Stomach (tissue), 9 donors: ENCODE measurements around the gene HNRNPLL. TPM values are rescaled to one million over a fixed set of nuclear protein-coding genes. Genes with fewer than 3 reads are reported as not detected.

Experiments used
- DNase-seq, 2 donors: peaks; one replicate each; pipeline versions ENCODE4 v3.0.0 to v3.0.0-alpha.2; 2013 to 2019
- H3K27ac ChIP-seq, 5 donors: fragments of 200-600 bp in 4 of 5; sonication (generic) in 4 of 5; one replicate each; pipeline ENCODE4 v1.5.1; 2013 to 2019; ENCODE audit warnings: mild to moderate bottlenecking in 1 of 5, moderate library complexity in 1 of 5
- H3K27me3 ChIP-seq, 3 donors: fragments of 200-600 bp; sonication (generic); one replicate each; pipeline ENCODE4 v1.5.1; 2017 to 2019; ENCODE audit warnings: mixed run types in 1 of 3
- H3K36me3 ChIP-seq, 4 donors: fragments of 200-600 bp; sonication (generic); 1 replicate in 3 of 4; 2 replicates in 1 of 4; pipeline ENCODE4 v1.5.1; 2016 to 2019
- H3K4me1 ChIP-seq, 4 donors: fragments of 200-600 bp; sonication (generic); one replicate each; pipeline ENCODE4 v1.5.1; 2016 to 2019
- H3K4me3 ChIP-seq, 4 donors: fragments of 200-600 bp; sonication (generic) in 3 of 4; one replicate each; pipeline ENCODE4 v1.5.1; 2016 to 2019; ENCODE audit warnings: mild to moderate bottlenecking in 1 of 4
- H3K9me3 ChIP-seq, 4 donors: fragments of 200-600 bp; sonication (generic); one replicate each; pipeline ENCODE4 v1.5.1; 2016 to 2019
- EP300 ChIP-seq: sonication (generic); formaldehyde crosslinking; IDR thresholded peaks from one replicate; pipeline ENCODE4 v1.6.1; 2017; ENCODE audit warnings: antibody characterized with exemption
- POLR2A ChIP-seq, 4 donors: fragments of 450-650 bp; IDR thresholded peaks; one replicate each; pipeline ENCODE4 v1.6.1; 2016; ENCODE audit warnings: antibody characterized with exemption in 4 of 4, control low read depth in 2 of 4, mild to moderate bottlenecking in 1 of 4, moderate library complexity in 1 of 4
- POLR2AphosphoS5 ChIP-seq, 3 donors: sonication (generic); formaldehyde crosslinking; IDR thresholded peaks; one replicate each; pipeline ENCODE4 v1.6.1; 2016; ENCODE audit warnings: antibody characterized with exemption in 3 of 3
- WGBS, 5 donors: extraction: QIAGEN DNeasy Blood & Tissue Kit in 3 of 5; methylation state at CpG; one replicate each; pipeline versions ENCODE4 v1.1.5 to v1.1.7; 2013 to 2018; 5-methylcytosine and 5-hydroxymethylcytosine counted together
- intact Hi-C: fragments of 100-400 bp; cut with DNase I; formaldehyde crosslinking; loops from one replicate; pipeline ENCODE4 v1.15.1; 2023; ENCODE audit warnings: low total_unique reads
- polyA plus RNA-seq, 3 donors: library from polyadenylated mRNA; stranded (reverse); fragments of 200-250 nt; gene quantifications; one replicate each; pipeline ENCODE4 v1.2.3, GENCODE V29; 2013
- total RNA-seq, 5 donors: library from RNA; depleted of rRNA; stranded (reverse); fragments of >200 nt; gene quantifications; one replicate each; pipeline versions ENCODE4 v1.1.0 to v1.2.3, GENCODE V29; 2014 to 2016
- TF ChIP-seq, protein P1 (sequence below), 7 experiments: fragments of 450-650 bp in 4 of 7; fragments of 200-600 bp in 3 of 7; sonication (generic) in 3 of 7; IDR thresholded peaks; one replicate each; pipeline ENCODE4 v1.5.1; 2016 to 2019; ENCODE audit warnings: antibody characterized with exemption in 7 of 7, control low read depth in 2 of 7, mild to moderate bottlenecking in 1 of 7
- donor health status: healthy with polysubstance abuse.
- donor health status: Bipolar disorder and iron deficiency.
- donor health status: healthy.

HNRNPLL gene
- total and polyA plus RNA-seq, 8 donors: 12.2 to 97.9 (median 25.7) TPM

- Histone ChIP-seq H3K27me3 (no peaks in the 10 kb centered on the region), H3K36me3 (no peaks in the 10 kb centered on the region), H3K4me1 (no peaks in the 10 kb centered on the region), H3K9me3 (no peaks in the 10 kb centered on the region), H3K4me3 (peak overlapping the region in 1 of 4 donors; percentile 30), H3K27ac (peak overlapping the region; percentile 40 to 87 (median 73))
- intact Hi-C loops: no loop called here
- peak; percentile 36 to 76 for DNase-seq
- TF ChIP-seq POLR2AphosphoS5 (IDR thresholded peaks at IDR 0.05): peak in 2 of 3 donors; percentile 2 to 38
- TF ChIP-seq POLR2A (IDR thresholded peaks at IDR 0.05): no peak
- TF ChIP-seq, protein P1, sequence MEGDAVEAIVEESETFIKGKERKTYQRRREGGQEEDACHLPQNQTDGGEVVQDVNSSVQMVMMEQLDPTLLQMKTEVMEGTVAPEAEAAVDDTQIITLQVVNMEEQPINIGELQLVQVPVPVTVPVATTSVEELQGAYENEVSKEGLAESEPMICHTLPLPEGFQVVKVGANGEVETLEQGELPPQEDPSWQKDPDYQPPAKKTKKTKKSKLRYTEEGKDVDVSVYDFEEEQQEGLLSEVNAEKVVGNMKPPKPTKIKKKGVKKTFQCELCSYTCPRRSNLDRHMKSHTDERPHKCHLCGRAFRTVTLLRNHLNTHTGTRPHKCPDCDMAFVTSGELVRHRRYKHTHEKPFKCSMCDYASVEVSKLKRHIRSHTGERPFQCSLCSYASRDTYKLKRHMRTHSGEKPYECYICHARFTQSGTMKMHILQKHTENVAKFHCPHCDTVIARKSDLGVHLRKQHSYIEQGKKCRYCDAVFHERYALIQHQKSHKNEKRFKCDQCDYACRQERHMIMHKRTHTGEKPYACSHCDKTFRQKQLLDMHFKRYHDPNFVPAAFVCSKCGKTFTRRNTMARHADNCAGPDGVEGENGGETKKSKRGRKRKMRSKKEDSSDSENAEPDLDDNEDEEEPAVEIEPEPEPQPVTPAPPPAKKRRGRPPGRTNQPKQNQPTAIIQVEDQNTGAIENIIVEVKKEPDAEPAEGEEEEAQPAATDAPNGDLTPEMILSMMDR (IDR thresholded peaks at IDR 0.05): no peak
- WGBS, 5 donors: 56 to 63% (median 59%) methylated on average over 26 of the region's 26 CpGs
These were observed 87.3 kb downstream of the HNRNPLL start for GRCh38 chr2:38515155-38516074.

GRCh38 chr2:38514603-38515154, 88.0 kb downstream of the HNRNPLL start:
- no peak for DNase-seq
- TF ChIP-seq POLR2A (IDR thresholded peaks at IDR 0.05) (no peak), POLR2AphosphoS5 (IDR thresholded peaks at IDR 0.05) (no peak)
- Histone ChIP-seq H3K4me1 (peaks cover 0 to 5% (median 3%) of the 10 kb centered on the region in 4 donors), H3K9me3 (no peaks in the 10 kb centered on the region), H3K4me3 (no peak overlapping the region), H3K36me3 (no peaks in the 10 kb centered on the region), H3K27me3 (no peaks in the 10 kb centered on the region), H3K27ac (peak overlapping the region; percentile 24 to 87 (median 70))
- intact Hi-C loops: no loop called here
- WGBS, 5 donors: 73 to 90% (median 85%) methylated on average over 3 of the region's 3 CpGs

GRCh38 chr2:38512211-38512610, 90.5 kb downstream of the HNRNPLL start:
- no peak overlapping the region for H3K4me3 ChIP-seq
- WGBS, 5 donors: 60 to 97% (median 76%) methylated on average over 3 of the region's 3 CpGs
- H3K4me1 ChIP-seq: peaks cover 6 to 24% (median 14%) of the 10 kb centered on the region in 4 donors
- no peaks in the 10 kb centered on the region for H3K27me3 ChIP-seq
- H3K36me3 ChIP-seq: no peaks in the 10 kb centered on the region
- intact Hi-C loops: no loop called here
- TF ChIP-seq EP300: no peak
- TF ChIP-seq POLR2A (IDR thresholded peaks at IDR 0.05): no peak
- no peak for DNase-seq
- H3K9me3 ChIP-seq: no peaks in the 10 kb centered on the region
- peak overlapping the region in 1 of 5 donors; percentile 87 for H3K27ac ChIP-seq

Other genes with a start within 250 kb of the HNRNPLL start
- gene ATL2, start 225.7 kb downstream of the HNRNPLL start, total RNA-seq: 100 to 1,000 TPM in 3 of 5 donors, 10 to 100 TPM in 2; 52.7 to 462 (median 102) TPM
- gene ATL2, start 225.7 kb downstream of the HNRNPLL start, polyA plus RNA-seq: 10 to 100 TPM in 1 of 3 donors, 1 to 10 TPM in 2; 8.4 to 42.0 (median 8.9) TPM
- gene GALM, start 63.2 kb upstream of the HNRNPLL start, total RNA-seq: 10 to 100 TPM in 1 of 5 donors, 1 to 10 TPM in 3, not detected in 1; 2.2 to 17.8 (median 6.7) TPM
- gene GALM, start 63.2 kb upstream of the HNRNPLL start, polyA plus RNA-seq: 10 to 100 TPM in 2 of 3 donors, 1 to 10 TPM in 1; 7.6 to 15.3 (median 12.3) TPM
- 100 to 1,000 TPM in 2 of 5 donors, 10 to 100 TPM in 3; 57.9 to 163 (median 97.5) TPM for gene SRSF7, start 148.4 kb upstream of the HNRNPLL start, total RNA-seq
- 100 to 1,000 TPM in 1 of 3 donors, 10 to 100 TPM in 2; 83.7 to 122 (median 88.4) TPM for gene SRSF7, start 148.4 kb upstream of the HNRNPLL start, polyA plus RNA-seq
- gene GEMIN6, start 175.3 kb upstream of the HNRNPLL start, total RNA-seq: 1 to 10 TPM in 2 of 5 donors, under 1 TPM in 1, not detected in 2; 0.58 to 8.3 (median 4.5) TPM
- 10 to 100 TPM in 2 of 3 donors, 1 to 10 TPM in 1; 7.9 to 14.0 (median 11.8) TPM for gene GEMIN6, start 175.3 kb upstream of the HNRNPLL start, polyA plus RNA-seq